Sigmoid colon (tissue), 7 donors: Measurements from ENCODE around the gene IL1R1. TPM values are rescaled to one million over a fixed set of nuclear protein-coding genes. Genes with fewer than 3 reads are reported as not detected.
A peak's percentile ranks its signal among the peaks of the same experiment; 100 is the strongest.

Experiments
- DNase-seq: peaks from one replicate; pipeline ENCODE4 v3.0.0-alpha.2; 2019
- H3K27ac ChIP-seq, 4 donors: fragments of 200-600 bp; sonication (generic); one replicate each; pipeline ENCODE4 v1.5.1; 2016 to 2019; ENCODE audit warnings: mild to moderate bottlenecking in 1 of 4
- H3K27me3 ChIP-seq, 3 donors: fragments of 200-600 bp; sonication (generic); one replicate each; pipeline ENCODE4 v1.5.1; 2019; ENCODE audit warnings: mild to moderate bottlenecking in 1 of 3
- H3K36me3 ChIP-seq, 4 donors: fragments of 200-600 bp; sonication (generic); one replicate each; pipeline ENCODE4 v1.5.1; 2016 to 2019
- H3K4me1 ChIP-seq, 4 donors: fragments of 200-600 bp; sonication (generic); one replicate each; pipeline ENCODE4 v1.5.1; 2017 to 2019
- H3K4me3 ChIP-seq, 4 donors: fragments of 200-600 bp; sonication (generic); one replicate each; pipeline ENCODE4 v1.5.1; 2017 to 2019; ENCODE audit warnings: mild to moderate bottlenecking in 2 of 4, moderate library complexity in 1 of 4
- H3K9me3 ChIP-seq, 4 donors: fragments of 200-600 bp in 3 of 4; sonication (generic) in 3 of 4; one replicate each; pipeline versions ENCODE4 v1.5.1 to v1.6.1; 2013 to 2019
- EP300 ChIP-seq, 4 donors: sonication (generic); formaldehyde crosslinking; IDR thresholded peaks; one replicate each; pipeline ENCODE4 v1.6.1; 2017; ENCODE audit warnings: antibody characterized with exemption in 4 of 4
- POLR2A ChIP-seq, 2 donors: fragments of 450-650 bp; IDR thresholded peaks; one replicate each; pipeline ENCODE4 v1.6.1; 2016; ENCODE audit warnings: antibody characterized with exemption in 2 of 2, mild to moderate bottlenecking in 2 of 2, moderate library complexity in 2 of 2
- POLR2AphosphoS5 ChIP-seq, 4 donors: sonication (generic); formaldehyde crosslinking; IDR thresholded peaks; one replicate each; pipeline ENCODE4 v1.6.1; 2017; ENCODE audit warnings: antibody characterized with exemption in 4 of 4
- WGBS, 2 donors: extraction: QIAGEN DNeasy Blood & Tissue Kit; methylation state at CpG; one replicate each; pipeline ENCODE4 v1.1.7; 2013; 5-methylcytosine and 5-hydroxymethylcytosine counted together
- intact Hi-C: fragments of 100-400 bp; cut with DNase I; formaldehyde crosslinking; loops from one replicate; pipeline ENCODE4 v1.15.1; 2023
- polyA plus RNA-seq, 3 donors: library from polyadenylated mRNA; stranded (reverse); fragments of 200-250 nt; gene quantifications; one replicate each; pipeline ENCODE4 v1.2.3, GENCODE V29; 2013
- total RNA-seq, 4 donors: library from RNA; depleted of rRNA; stranded (reverse); fragments of >200 nt; gene quantifications; one replicate each; pipeline ENCODE4 v1.1.0, GENCODE V29; 2016
- TF ChIP-seq, protein P1 (sequence below), 4 experiments: fragments of 450-650 bp in 3 of 4; fragments of 200-600 bp in 1 of 4; IDR thresholded peaks; one replicate each; pipeline ENCODE4 v1.5.1; 2016 to 2019; ENCODE audit warnings: antibody characterized with exemption in 4 of 4, mild to moderate bottlenecking in 3 of 4, moderate library complexity in 2 of 4
- donor health status: healthy with polysubstance abuse.
- donor health status: Bipolar disorder and iron deficiency.
- donor health status: healthy.

The IL1R1 gene
- total and polyA plus RNA-seq, 7 donors: 14.6 to 144 (median 43.2) TPM

DNA sequence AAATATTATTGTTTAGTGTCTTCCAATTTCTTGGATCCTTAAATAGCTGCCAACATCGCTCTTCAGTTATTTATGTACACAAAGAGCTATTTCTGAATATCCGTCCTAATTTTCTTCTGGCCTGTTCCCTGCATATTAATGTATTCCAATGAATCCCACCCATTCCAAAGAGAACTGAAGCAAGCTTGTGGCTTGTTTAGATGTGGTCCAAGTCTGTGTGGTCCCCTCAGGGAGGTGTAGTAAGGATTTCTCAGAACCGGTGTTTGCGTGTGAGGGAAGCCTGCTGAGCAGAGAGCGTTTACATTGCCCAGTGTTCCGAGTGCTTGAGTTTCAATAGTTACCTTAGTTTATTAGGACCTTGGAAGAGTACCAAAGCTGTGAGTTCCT lies 25.1 kb upstream of the IL1R1 start:
- H3K27ac ChIP-seq: no peak overlapping the region
- TF ChIP-seq POLR2A (IDR thresholded peaks at IDR 0.05) (no peak), POLR2AphosphoS5 (IDR thresholded peaks at IDR 0.05) (no peak), EP300 (IDR thresholded peaks at IDR 0.05) (no peak)
- TF ChIP-seq, protein P1, sequence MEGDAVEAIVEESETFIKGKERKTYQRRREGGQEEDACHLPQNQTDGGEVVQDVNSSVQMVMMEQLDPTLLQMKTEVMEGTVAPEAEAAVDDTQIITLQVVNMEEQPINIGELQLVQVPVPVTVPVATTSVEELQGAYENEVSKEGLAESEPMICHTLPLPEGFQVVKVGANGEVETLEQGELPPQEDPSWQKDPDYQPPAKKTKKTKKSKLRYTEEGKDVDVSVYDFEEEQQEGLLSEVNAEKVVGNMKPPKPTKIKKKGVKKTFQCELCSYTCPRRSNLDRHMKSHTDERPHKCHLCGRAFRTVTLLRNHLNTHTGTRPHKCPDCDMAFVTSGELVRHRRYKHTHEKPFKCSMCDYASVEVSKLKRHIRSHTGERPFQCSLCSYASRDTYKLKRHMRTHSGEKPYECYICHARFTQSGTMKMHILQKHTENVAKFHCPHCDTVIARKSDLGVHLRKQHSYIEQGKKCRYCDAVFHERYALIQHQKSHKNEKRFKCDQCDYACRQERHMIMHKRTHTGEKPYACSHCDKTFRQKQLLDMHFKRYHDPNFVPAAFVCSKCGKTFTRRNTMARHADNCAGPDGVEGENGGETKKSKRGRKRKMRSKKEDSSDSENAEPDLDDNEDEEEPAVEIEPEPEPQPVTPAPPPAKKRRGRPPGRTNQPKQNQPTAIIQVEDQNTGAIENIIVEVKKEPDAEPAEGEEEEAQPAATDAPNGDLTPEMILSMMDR (IDR thresholded peaks at IDR 0.05): no peak
- H3K4me1 ChIP-seq: peaks cover 0 to 7% (median 3%) of the 10 kb centered on the region in 4 donors
- no peaks in the 10 kb centered on the region for H3K9me3 ChIP-seq
- DNase-seq: no peak
- intact Hi-C loops: no loop called here
- H3K27me3 ChIP-seq: no peaks in the 10 kb centered on the region
- no peaks in the 10 kb centered on the region for H3K36me3 ChIP-seq
- WGBS, 2 donors: 71 to 82% methylated on average over 6 of the region's 6 CpGs
- no peak overlapping the region for H3K4me3 ChIP-seq

DNA sequence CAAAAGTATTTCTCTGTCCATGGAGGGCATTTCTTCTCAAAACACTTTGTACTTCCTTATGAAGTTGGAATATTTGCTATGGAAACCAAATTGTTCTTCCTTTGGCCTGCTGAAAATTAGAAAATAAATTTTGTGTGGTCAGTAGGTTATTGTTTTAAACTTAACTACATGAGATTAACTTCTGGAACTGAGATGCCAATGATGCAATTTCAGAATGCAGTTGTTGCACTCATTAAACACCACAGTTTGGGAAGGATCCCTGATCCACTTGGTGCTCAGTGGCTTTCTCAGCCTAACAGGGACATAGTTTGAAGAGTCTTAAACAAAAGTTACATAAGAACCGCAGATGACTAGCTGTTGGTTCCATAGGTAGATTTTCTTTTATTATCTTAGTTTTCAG lies 23.3 kb upstream of the IL1R1 start:
- Histone ChIP-seq H3K27ac (no peak overlapping the region), H3K4me3 (no peak overlapping the region), H3K4me1 (peaks cover 0 to 9% (median 3%) of the 10 kb centered on the region in 4 donors), H3K36me3 (no peaks in the 10 kb centered on the region), H3K27me3 (no peaks in the 10 kb centered on the region), H3K9me3 (no peaks in the 10 kb centered on the region)
- intact Hi-C loops: no loop called here
- 82 to 89% methylated on average over 1 of the region's 1 CpG for WGBS, 2 donors
- DNase-seq: no peak
- no peak for TF ChIP-seq POLR2AphosphoS5 (IDR thresholded peaks at IDR 0.05)
- TF ChIP-seq, protein P1 (IDR thresholded peaks at IDR 0.05): no peak
- TF ChIP-seq POLR2A (IDR thresholded peaks at IDR 0.05): no peak
- no peak for TF ChIP-seq EP300 (IDR thresholded peaks at IDR 0.05)

DNA sequence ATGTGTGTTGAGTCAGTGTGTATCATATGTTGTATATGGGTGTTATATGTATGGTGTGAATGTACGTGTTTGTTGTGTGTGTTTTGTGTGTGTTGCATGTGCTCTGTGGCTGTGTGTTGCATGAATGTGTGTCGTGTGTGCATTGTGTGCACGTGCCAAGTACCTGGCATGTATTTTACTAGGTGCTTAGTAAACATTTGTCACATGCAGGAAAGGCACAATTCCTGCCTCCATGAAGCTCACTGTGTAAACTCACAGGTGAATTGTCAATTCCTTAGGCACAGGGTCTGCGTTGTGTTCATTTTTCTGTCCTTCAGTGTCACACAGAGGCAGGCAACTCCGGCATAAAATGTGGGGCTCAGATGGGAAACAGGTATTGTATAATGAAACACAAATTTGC lies 22.3 kb upstream of the IL1R1 start:
- H3K36me3 ChIP-seq: no peaks in the 10 kb centered on the region
- WGBS, 2 donors: 30 to 75% methylated on average over 5 of the region's 5 CpGs
- H3K27me3 ChIP-seq: no peaks in the 10 kb centered on the region
- peaks cover 0 to 9% (median 3%) of the 10 kb centered on the region in 4 donors for H3K4me1 ChIP-seq
- no peak overlapping the region for H3K4me3 ChIP-seq
- intact Hi-C loops: no loop called here
- no peaks in the 10 kb centered on the region for H3K9me3 ChIP-seq
- TF ChIP-seq, protein P1 (IDR thresholded peaks at IDR 0.05): no peak
- no peak for TF ChIP-seq EP300 (IDR thresholded peaks at IDR 0.05)
- no peak for TF ChIP-seq POLR2A (IDR thresholded peaks at IDR 0.05)
- no peak for TF ChIP-seq POLR2AphosphoS5 (IDR thresholded peaks at IDR 0.05)
- H3K27ac ChIP-seq: no peak overlapping the region
- DNase-seq: no peak

DNA sequence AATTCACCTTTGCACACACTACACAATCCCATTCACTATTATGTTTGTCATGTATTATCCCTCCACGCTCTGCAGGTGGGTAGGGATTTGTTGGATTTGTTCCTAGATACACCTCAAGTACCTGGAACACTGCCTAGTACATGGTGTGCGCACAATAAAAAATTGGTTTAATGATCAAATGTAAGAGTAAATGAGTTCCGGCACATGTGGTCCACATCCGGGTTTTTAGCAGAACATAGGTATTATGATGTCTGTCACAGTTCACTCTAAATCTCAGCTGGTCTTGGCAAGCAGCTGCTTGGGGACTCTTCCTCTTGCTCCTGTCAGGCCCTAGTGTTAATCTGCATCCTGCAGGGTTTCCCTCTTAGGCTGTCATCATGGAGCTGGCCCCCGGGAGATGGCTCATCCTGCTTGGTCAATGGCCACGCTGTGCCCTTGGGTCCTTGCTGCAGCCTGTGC lies 21.8 kb upstream of the IL1R1 start:
- Histone ChIP-seq H3K4me3 (no peak overlapping the region), H3K4me1 (peaks cover 0 to 9% (median 3%) of the 10 kb centered on the region in 4 donors), H3K27ac (no peak overlapping the region), H3K27me3 (no peaks in the 10 kb centered on the region), H3K36me3 (no peaks in the 10 kb centered on the region), H3K9me3 (no peaks in the 10 kb centered on the region)
- no peak for DNase-seq
- intact Hi-C loops: no loop called here
- TF ChIP-seq POLR2A (IDR thresholded peaks at IDR 0.05): no peak
- TF ChIP-seq, protein P1 (IDR thresholded peaks at IDR 0.05): no peak
- no peak for TF ChIP-seq EP300 (IDR thresholded peaks at IDR 0.05)
- no peak for TF ChIP-seq POLR2AphosphoS5 (IDR thresholded peaks at IDR 0.05)
- 36 to 75% methylated on average over 6 of the region's 6 CpGs for WGBS, 2 donors

DNA sequence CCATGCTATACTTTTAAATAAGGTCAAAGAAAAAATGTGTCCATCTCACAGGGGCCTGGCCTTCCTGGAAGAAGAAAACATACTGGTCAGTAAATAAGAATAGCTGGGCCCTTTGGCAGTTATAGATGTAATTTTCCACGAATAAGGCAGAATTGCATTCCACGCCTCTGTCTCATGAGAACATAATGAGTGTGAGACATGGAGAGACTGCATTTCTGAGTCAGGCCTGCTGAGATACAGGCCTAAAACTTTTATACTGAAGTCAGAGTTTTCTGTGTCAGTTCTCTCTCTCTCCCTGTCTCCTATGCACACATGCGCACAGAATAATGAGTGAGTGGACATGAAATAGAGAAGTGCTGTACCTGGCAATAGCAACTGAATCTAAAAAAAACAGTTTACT lies 20.4 kb upstream of the IL1R1 start:
- no peaks in the 10 kb centered on the region for H3K9me3 ChIP-seq
- peak overlapping the region in 3 of 4 donors; percentile 22 to 41 (median 36) for H3K27ac ChIP-seq
- TF ChIP-seq POLR2AphosphoS5 (IDR thresholded peaks at IDR 0.05) (peak in 1 of 4 donors; percentile 59), EP300 (IDR thresholded peaks at IDR 0.05) (no peak), POLR2A (IDR thresholded peaks at IDR 0.05) (no peak)
- TF ChIP-seq, protein P1 (IDR thresholded peaks at IDR 0.05): no peak
- peaks cover 0 to 9% (median 3%) of the 10 kb centered on the region in 4 donors for H3K4me1 ChIP-seq
- no peak for DNase-seq
- H3K27me3 ChIP-seq: no peaks in the 10 kb centered on the region
- H3K36me3 ChIP-seq: no peaks in the 10 kb centered on the region
- H3K4me3 ChIP-seq: no peak overlapping the region
- intact Hi-C loops: no loop called here
- 61 to 84% methylated on average over 3 of the region's 3 CpGs for WGBS, 2 donors
